Measurements from ENCODE around the gene NCOA7.

The NCOA7 gene

GRCh38 chr6:125790358-125791150 is at the start of gene NCOA7:
Gene NCOA7 (plus strand): TSS chr6:125790960. CDS start chr6:125815355, 24,395 bp downstream.
- peak in 1 of 2 experiments; percentile 35 for DNase-seq (ENCODE audit: low read depth in 2 of 2)

GRCh38 chr6:125741336-125741735 is 49.4 kb upstream of the NCOA7 start:
- no peak for DNase-seq (ENCODE audit: low read depth in 2 of 2)

GRCh38 chr6:125742024-125742423 is 48.7 kb upstream of the NCOA7 start:
- DNase-seq (ENCODE audit: low read depth in 2 of 2) = no peak

GRCh38 chr6:125742464-125743120 is 48.2 kb upstream of the NCOA7 start:
- DNase-seq (ENCODE audit: low read depth in 2 of 2) = no peak

GRCh38 chr6:125743604-125744003 is 47.2 kb upstream of the NCOA7 start:
- DNase-seq (ENCODE audit: low read depth in 2 of 2) = no peak

GRCh38 chr6:125745281-125746018 is 45.3 kb upstream of the NCOA7 start:
- DNase-seq (ENCODE audit: low read depth in 2 of 2) = no peak

GRCh38 chr6:125746019-125746414 is 44.7 kb upstream of the NCOA7 start:
- no peak for DNase-seq (ENCODE audit: low read depth in 2 of 2)

GRCh38 chr6:125746731-125747588 is 43.8 kb upstream of the NCOA7 start:
- no peak for DNase-seq (ENCODE audit: low read depth in 2 of 2)

GRCh38 chr6:125747589-125748405 is 43.0 kb upstream of the NCOA7 start:
- no peak for DNase-seq (ENCODE audit: low read depth in 2 of 2)

- no peak for DNase-seq (ENCODE audit: low read depth in 2 of 2)
Observed at GRCh38 chr6:125748406-125749172, 42.2 kb upstream of the NCOA7 start.

- DNase-seq (ENCODE audit: low read depth in 2 of 2) = peak; percentile 62 to 69
Observed at GRCh38 chr6:125749173-125749864, 41.4 kb upstream of the NCOA7 start, which contains the start of gene HEY2. Gene HEY2 (plus strand): TSS chr6:125749632. CDS start chr6:125749777, 145 bp downstream.

- no peak for DNase-seq (ENCODE audit: low read depth in 2 of 2)
Observed at GRCh38 chr6:125749865-125750691, 40.7 kb upstream of the NCOA7 start.

GRCh38 chr6:125750692-125751333 is 39.9 kb upstream of the NCOA7 start:
- DNase-seq (ENCODE audit: low read depth in 2 of 2) = no peak

- no peak for DNase-seq (ENCODE audit: low read depth in 2 of 2)
Observed at GRCh38 chr6:125751334-125751916, 39.3 kb upstream of the NCOA7 start.

GRCh38 chr6:125752773-125753172 is 38.0 kb upstream of the NCOA7 start:
- DNase-seq (ENCODE audit: low read depth in 2 of 2) = no peak

- no peak for DNase-seq (ENCODE audit: low read depth in 2 of 2)
Observed at GRCh38 chr6:125753218-125753936, 37.4 kb upstream of the NCOA7 start.

- no peak for DNase-seq (ENCODE audit: low read depth in 2 of 2)
Observed at GRCh38 chr6:125753937-125754259, 36.9 kb upstream of the NCOA7 start.

All from fibroblast of skin of left quadriceps (primary cell).